Measurements from ENCODE around the gene PDE4DIP.
"Not testable (repeated sequence)": the region's sequence is repeated elsewhere in the genome, so short reads cannot be mapped to it uniquely, and the experiment has no call there.

PDE4DIP gene

GRCh38 chr1:148923798-148924197, 79.6 kb downstream of the PDE4DIP start:
- not testable (repeated sequence) for DNase-seq

- not testable (repeated sequence) for DNase-seq
Observed at GRCh38 chr1:148927645-148928044, 83.4 kb downstream of the PDE4DIP start.

- DNase-seq, result not testable (repeated sequence)
Observed at GRCh38 chr1:148929253-148929652, 85.0 kb downstream of the PDE4DIP start.

GRCh38 chr1:148935381-148936002, 91.3 kb downstream of the PDE4DIP start:
- DNase-seq, result not testable (repeated sequence)

- not testable (repeated sequence) for DNase-seq
Observed at GRCh38 chr1:148942906-148943305, 98.7 kb downstream of the PDE4DIP start.

GRCh38 chr1:148945130-148945529, 100.9 kb downstream of the PDE4DIP start:
- DNase-seq, result not testable (repeated sequence)

GRCh38 chr1:148948768-148949167, 104.5 kb downstream of the PDE4DIP start:
- not testable (repeated sequence) for DNase-seq

GRCh38 chr1:148951336-148952227, 107.4 kb downstream of the PDE4DIP start:
- peak; percentile 56 for DNase-seq

GRCh38 chr1:148952253-148952937, 108.2 kb downstream of the PDE4DIP start:
- not testable (repeated sequence) for DNase-seq

- DNase-seq, result not testable (repeated sequence)
Observed at GRCh38 chr1:148952938-148953616, 108.8 kb downstream of the PDE4DIP start.

GRCh38 chr1:148953730-148954129, 109.5 kb downstream of the PDE4DIP start:
- not testable (repeated sequence) for DNase-seq

- not testable (repeated sequence) for DNase-seq
Observed at GRCh38 chr1:148958343-148958742, 114.1 kb downstream of the PDE4DIP start.

GRCh38 chr1:148960212-148961000, 116.2 kb downstream of the PDE4DIP start:
- not testable (repeated sequence) for DNase-seq

GRCh38 chr1:148962127-148962857, 118.1 kb downstream of the PDE4DIP start:
- DNase-seq, result not testable (repeated sequence)

- DNase-seq, result not testable (repeated sequence)
Observed at GRCh38 chr1:148966084-148966483, 121.9 kb downstream of the PDE4DIP start.

GRCh38 chr1:148967580-148967979, 123.4 kb downstream of the PDE4DIP start:
- DNase-seq, result not testable (repeated sequence)

- not testable (repeated sequence) for DNase-seq
Observed at GRCh38 chr1:148968682-148969081, 124.5 kb downstream of the PDE4DIP start.

GRCh38 chr1:148969126-148969525, 124.9 kb downstream of the PDE4DIP start:
- DNase-seq, result not testable (repeated sequence)

GRCh38 chr1:148975453-148975852, 131.2 kb downstream of the PDE4DIP start:
- not testable (repeated sequence) for DNase-seq

GRCh38 chr1:148975866-148976537, 131.8 kb downstream of the PDE4DIP start:
- not testable (repeated sequence) for DNase-seq

All from DMS79 treated with DMSO at 0.1 percent for 48 hours (cell line).